ENCODE measurements around the gene AP2B1. TPM values are rescaled to one million over a fixed set of nuclear protein-coding genes. Genes with fewer than 3 reads are reported as not detected.

Gene AP2B1
- total and polyA plus RNA-seq, 9 of the 15 experiments (the other 6 are each of a cell fraction or from before 2014, with no cell fraction given): 60.1 to 287 (median 105) TPM

GRCh38 chr17:35653619-35654361 lies 66.7 kb downstream of the AP2B1 start:
- ChIA-PET CTCF (ENCODE audit: low intra/inter-chr PET ratio) (no interaction called here), POLR2A (interaction anchor here (0.8 to 3.1 kb wide), 3 partner anchors 10 to 30 kb away, joined by 3 to 12 read pairs (median 9); no protein-coding TSS in a partner anchor)
- Histone ChIP-seq H3K27me3 (ENCODE audit: control insufficient read depth in 2 of 2, insufficient read depth in 2 of 2, low read length in 2 of 2) (no peaks in the 10 kb centered on the region), H3K9me1 (ENCODE audit: control insufficient read depth, insufficient read depth, low read length) (no peaks in the 10 kb centered on the region), H3K4me1 (replicated peaks in 1 of 2; ENCODE audit: control insufficient read depth in 2 of 2, insufficient read depth in 2 of 2, low read length in 2 of 2) (no peaks in the 10 kb centered on the region), H3K36me3 (ENCODE audit: control insufficient read depth, insufficient read depth, low read length) (peaks cover 64% of the 10 kb centered on the region), H3K27ac (ENCODE audit: extremely low read depth, low read depth, low read length) (no peak overlapping the region), H3K79me2 (ENCODE audit: control insufficient read depth, insufficient read depth, low read length) (peaks cover 3% of the 10 kb centered on the region), H3K9ac (ENCODE audit: insufficient read depth in 1 of 2, low read depth in 2 of 2, low read length in 2 of 2) (no peak overlapping the region), H3K4me2 (ENCODE audit: insufficient read depth, low read length) (no peak overlapping the region), H3K4me3 (no peak overlapping the region), H4K20me1 (replicated peaks; ENCODE audit: control insufficient read depth, insufficient read depth, low read length) (no peaks in the 10 kb centered on the region), H3K9me3 (replicated peaks; ENCODE audit: control insufficient read depth, insufficient read depth, low read depth, low read length) (no peaks in the 10 kb centered on the region), H2AFZ (ENCODE audit: low read depth, low read length) (no peak overlapping the region)
- FAIRE-seq: no peak
- BruUV-seq (replicated peaks): no TSS peak
- ATAC-seq: no peak
- 92% methylated on average over 12 of the region's 12 CpGs for WGBS (ENCODE audit: insufficient coverage, low coverage, missing lambda C conversion rate)
- intact Hi-C loops (cut with micrococcal nuclease) (no loop called here), in situ Hi-C loops (cut with MboI) (no loop called here)
- no peak for DNase-seq (ENCODE audit: extremely low read depth in 1 of 4, low spot score in 3 of 4)
- TF ChIP-seq PPARD (CRISPR knock-in tag; IDR thresholded peaks at IDR 0.05) (no peak), FOSL1 (tag; conservative IDR thresholded peaks at IDR 0.05) (no peak), WHSC1 (IDR thresholded peaks at IDR 0.05; ENCODE audit: low read length) (no peak), IRF1 (CRISPR knock-in tag; IDR thresholded peaks at IDR 0.05; ENCODE audit: borderline replicate concordance) (no peak), ZHX1 (conservative IDR thresholded peaks at IDR 0.05; ENCODE audit: low read length) (no peak), ZBTB7A (IDR thresholded peaks at IDR 0.05; ENCODE audit: borderline replicate concordance, control insufficient read depth, low read depth, low read length) (no peak), NBN (IDR thresholded peaks at IDR 0.05; ENCODE audit: low read depth) (no peak), ARID3B (CRISPR knock-in tag; IDR thresholded peaks at IDR 0.05; ENCODE audit: borderline replicate concordance) (no peak), MYBL2 (IDR thresholded peaks at IDR 0.05; ENCODE audit: low read depth) (no peak), MYBL2 (CRISPR knock-in tag; IDR thresholded peaks at IDR 0.05; ENCODE audit: borderline replicate concordance) (no peak), ZNF134 (CRISPR knock-in tag; conservative IDR thresholded peaks at IDR 0.05) (no peak), ZNF217 (CRISPR knock-in tag; IDR thresholded peaks at IDR 0.05) (no peak), DACH1 (IDR thresholded peaks at IDR 0.05; ENCODE audit: partially characterized antibody) (no peak), CHD4 (IDR thresholded peaks at IDR 0.05; ENCODE audit: insufficient read depth, insufficient replicate concordance, low read depth, low read length, poor library complexity, severe bottlenecking) (no peak), ZNF655 (CRISPR knock-in tag; IDR thresholded peaks at IDR 0.05) (no peak), KAT7 (CRISPR knock-in tag; IDR thresholded peaks at IDR 0.05; ENCODE audit: borderline replicate concordance) (no peak)

Data from K562 (cell line).